Trophoblast cell (in vitro differentiated cells and primary cell): ENCODE measurements around the gene CDC27.
"Not testable (repeated sequence)": the region's sequence is repeated elsewhere in the genome, so short reads cannot be mapped to it uniquely, and the experiment has no call there.

Experiments
- DNase-seq, 2 donors: peaks; one replicate each; pipeline ENCODE4 v3.0.0-alpha.2; 2016
- H2AFZ ChIP-seq: 2 replicates; pipeline ENCODE4 v1.6.1; 2013; ENCODE audit warnings: low read length, moderate library complexity, mild to moderate bottlenecking; ENCODE audit not compliant: insufficient read depth, poor library complexity
- H2AK5ac ChIP-seq: 2 replicates; pipeline ENCODE4 v1.6.1; 2013; ENCODE audit warnings: mild to moderate bottlenecking, low read length
- H2BK120ac ChIP-seq: 2 replicates; pipeline ENCODE4 v1.6.1; 2013; ENCODE audit warnings: low read length, mild to moderate bottlenecking, moderate library complexity; ENCODE audit not compliant: insufficient read depth, poor library complexity
- H2BK12ac ChIP-seq: 2 replicates; pipeline ENCODE4 v1.6.1; 2013; ENCODE audit warnings: mild to moderate bottlenecking, low read length, moderate library complexity
- H2BK5ac ChIP-seq: 2 replicates; pipeline ENCODE4 v1.6.1; 2013; ENCODE audit warnings: low read length, low read depth, moderate library complexity, mild to moderate bottlenecking; ENCODE audit not compliant: poor library complexity
- H3K14ac ChIP-seq: 2 replicates; pipeline ENCODE4 v1.6.1; 2013; ENCODE audit warnings: mild to moderate bottlenecking, low read length
- H3K18ac ChIP-seq: 2 replicates; pipeline ENCODE4 v1.6.1; 2013; ENCODE audit warnings: mild to moderate bottlenecking, low read length
- H3K23ac ChIP-seq: 2 replicates; pipeline ENCODE4 v1.6.1; 2013; ENCODE audit warnings: low read length
- H3K27ac ChIP-seq: 2 replicates; pipeline ENCODE4 v1.5.1; 2013; ENCODE audit warnings: low read depth, mild to moderate bottlenecking, inconsistent platforms, low read length, moderate library complexity
- H3K27me3 ChIP-seq: 2 replicates; pipeline ENCODE4 v1.6.1; 2013; ENCODE audit warnings: inconsistent platforms, mild to moderate bottlenecking, low read length, moderate library complexity; ENCODE audit not compliant: insufficient read depth
- H3K36me3 ChIP-seq, 2 experiments: 1 replicate in 1 of 2; 2 replicates in 1 of 2; pipeline ENCODE4 v1.6.1; 2013; ENCODE audit warnings: low read length in 2 of 2, mild to moderate bottlenecking in 2 of 2, moderate library complexity in 1 of 2; ENCODE audit not compliant: insufficient read depth in 2 of 2, control insufficient read depth in 1 of 2
- H3K4ac ChIP-seq: 2 replicates; pipeline ENCODE4 v1.6.1; 2013; ENCODE audit warnings: low read depth, mild to moderate bottlenecking, low read length, moderate library complexity
- H3K4me1 ChIP-seq, 2 experiments: 1 replicate in 1 of 2; 2 replicates in 1 of 2; pipeline ENCODE4 v1.6.1; 2013; ENCODE audit warnings: low read length in 2 of 2, mild to moderate bottlenecking in 2 of 2, moderate library complexity in 1 of 2; ENCODE audit not compliant: insufficient read depth in 2 of 2, control insufficient read depth in 1 of 2
- H3K4me2 ChIP-seq: 2 replicates; pipeline ENCODE4 v1.6.1; 2013; ENCODE audit warnings: inconsistent platforms, mild to moderate bottlenecking, low read length, moderate library complexity
- H3K4me3 ChIP-seq: 2 replicates; pipeline ENCODE4 v1.5.1; 2013; ENCODE audit warnings: mild to moderate bottlenecking, low read depth, low read length, inconsistent platforms
- H3K79me1 ChIP-seq: one replicate; pipeline ENCODE4 v1.6.1; 2013; ENCODE audit warnings: low read length
- H3K79me2 ChIP-seq: 2 replicates; pipeline ENCODE4 v1.6.1; 2013; ENCODE audit warnings: low read length, mild to moderate bottlenecking; ENCODE audit not compliant: control insufficient read depth, insufficient read depth, poor library complexity
- H3K9ac ChIP-seq: 2 replicates; pipeline ENCODE4 v1.6.1; 2013; ENCODE audit warnings: mild to moderate bottlenecking, low read length
- H3K9me3 ChIP-seq: 2 replicates; pipeline ENCODE4 v1.6.1; 2013; ENCODE audit warnings: low read depth, mild to moderate bottlenecking, control low read depth, inconsistent platforms, low read length; ENCODE audit not compliant: insufficient read depth
- H4K12ac ChIP-seq: 2 replicates; pipeline ENCODE4 v1.6.1; 2013; ENCODE audit warnings: low read depth, mild to moderate bottlenecking, low read length, moderate library complexity
- H4K8ac ChIP-seq: 2 replicates; pipeline ENCODE4 v1.6.1; 2013; ENCODE audit warnings: low read depth, mild to moderate bottlenecking, low read length, moderate library complexity
- H4K91ac ChIP-seq: one replicate; pipeline ENCODE4 v1.6.1; 2013; ENCODE audit warnings: low read depth, mild to moderate bottlenecking, low read length, moderate library complexity
- WGBS: extraction: QIAGEN DNeasy Blood & Tissue Kit; methylation state at CpG from one replicate; pipeline ENCODE4 v1.1.7; 2013; ENCODE audit warnings: missing lambda C conversion rate; ENCODE audit not compliant: insufficient read length, insufficient coverage; ENCODE audit errors: extremely low coverage; 5-methylcytosine and 5-hydroxymethylcytosine counted together

CDC27 gene

DNA sequence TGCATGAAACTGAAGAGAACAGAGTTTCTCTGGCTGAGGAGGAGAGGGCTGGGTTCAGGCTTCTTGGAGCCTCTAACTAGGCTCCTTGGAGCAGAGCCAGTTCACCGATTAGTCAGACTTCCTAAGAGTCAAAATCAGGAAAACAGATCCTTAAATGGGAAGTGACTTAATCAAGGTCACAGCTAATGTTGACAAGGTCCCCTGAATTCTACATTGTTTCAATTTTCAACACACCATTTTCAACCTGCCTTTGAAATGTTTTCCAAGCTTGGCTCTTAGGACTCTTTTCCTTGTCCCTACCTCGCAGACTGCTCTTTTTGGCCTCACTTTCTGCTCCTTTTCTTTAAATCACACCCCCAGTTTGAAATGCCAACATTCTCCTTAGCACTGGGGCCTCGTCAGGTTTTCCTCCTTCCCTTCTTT is 36.4 kb upstream of the CDC27 start:
- Histone ChIP-seq H3K4me2 (no peak overlapping the region), H4K91ac (no peak overlapping the region), H3K9ac (no peak overlapping the region), H3K4me3 (no peak overlapping the region), H3K79me1 (no peaks in the 10 kb centered on the region), H2AK5ac (no peak overlapping the region), H4K12ac (no peak overlapping the region), H2AFZ (no peak overlapping the region), H3K18ac (no peak overlapping the region), H3K4ac (no peak overlapping the region), H3K27ac (no peak overlapping the region), H3K36me3 (no peaks in the 10 kb centered on the region), H2BK12ac (no peak overlapping the region), H2BK120ac (no peak overlapping the region), H2BK5ac (no peak overlapping the region), H4K8ac (no peak overlapping the region), H3K23ac (no peak overlapping the region), H3K79me2 (no peaks in the 10 kb centered on the region), H3K27me3 (no peaks in the 10 kb centered on the region), H3K14ac (no peak overlapping the region), H3K4me1 (peaks cover 4 to 5% of the 10 kb centered on the region in 2 experiments), H3K9me3 (peaks cover 8% of the 10 kb centered on the region)
- no CpG with 5 or more reads among the region's 3 CpGs for WGBS
- DNase-seq: peak in 1 of 2 donors; percentile 16

DNA sequence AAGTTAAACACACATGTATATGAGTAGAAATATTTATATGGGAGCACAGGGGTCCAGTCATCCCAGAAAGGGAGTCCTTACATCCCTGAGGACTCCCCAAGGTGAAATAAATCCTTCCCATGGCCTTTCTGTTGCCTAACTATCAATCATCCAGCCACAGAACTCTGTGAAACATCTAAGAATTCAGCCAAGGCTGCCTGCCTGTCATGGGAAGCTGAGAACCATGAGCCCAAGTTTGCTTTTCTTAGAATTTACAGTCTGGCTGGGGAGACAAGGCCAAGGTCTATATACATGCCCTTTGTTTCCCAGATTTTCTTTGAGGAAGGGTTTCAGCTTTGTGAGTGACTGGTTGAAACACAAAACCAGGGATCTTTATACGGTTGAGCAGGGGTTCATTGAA is 35.9 kb upstream of the CDC27 start:
- Histone ChIP-seq H2BK5ac (no peak overlapping the region), H2AK5ac (no peak overlapping the region), H3K4me2 (no peak overlapping the region), H3K23ac (no peak overlapping the region), H3K36me3 (no peaks in the 10 kb centered on the region), H3K4me3 (no peak overlapping the region), H2AFZ (no peak overlapping the region), H3K4me1 (peaks cover 6 to 7% of the 10 kb centered on the region in 2 experiments), H3K18ac (no peak overlapping the region), H3K27me3 (no peaks in the 10 kb centered on the region), H4K91ac (no peak overlapping the region), H3K4ac (no peak overlapping the region), H3K27ac (no peak overlapping the region), H3K79me1 (no peaks in the 10 kb centered on the region), H4K12ac (no peak overlapping the region), H2BK120ac (no peak overlapping the region), H3K9ac (no peak overlapping the region), H3K9me3 (peaks cover 8% of the 10 kb centered on the region), H3K14ac (no peak overlapping the region), H3K79me2 (no peaks in the 10 kb centered on the region), H2BK12ac (no peak overlapping the region), H4K8ac (no peak overlapping the region)
- WGBS: no CpG with 5 or more reads among the region's 1 CpG
- no peak for DNase-seq

DNA sequence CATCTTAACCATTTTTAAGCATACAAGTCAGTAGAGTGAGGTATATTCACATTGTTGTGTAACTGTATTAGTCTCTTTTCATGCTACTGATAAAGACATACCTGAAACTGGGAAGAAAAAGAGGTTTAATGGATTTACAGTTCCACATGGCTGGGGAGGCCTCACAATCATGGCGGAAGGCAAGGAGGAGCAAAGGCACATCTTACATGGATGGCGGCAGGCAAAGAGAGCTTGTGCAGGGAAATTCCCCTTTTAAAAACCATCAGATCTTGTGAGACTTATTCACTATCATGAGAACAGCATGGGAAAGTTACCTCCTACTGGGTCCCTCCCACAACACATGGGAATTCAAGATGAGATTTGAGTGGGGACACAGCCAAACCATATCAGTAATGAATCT is 35.0 kb upstream of the CDC27 start:
- not testable (repeated sequence) for H4K91ac ChIP-seq, H3K9ac ChIP-seq, H2AK5ac ChIP-seq, H3K14ac ChIP-seq, H2AFZ ChIP-seq, H3K9me3 ChIP-seq, H3K23ac ChIP-seq, H3K79me1 ChIP-seq, H2BK5ac ChIP-seq, H3K4me3 ChIP-seq, H3K79me2 ChIP-seq, H2BK120ac ChIP-seq, H2BK12ac ChIP-seq, H3K4me1 ChIP-seq, H4K8ac ChIP-seq, H3K27me3 ChIP-seq, H3K4me2 ChIP-seq, H3K36me3 ChIP-seq, H3K4ac ChIP-seq, DNase-seq, H4K12ac ChIP-seq, H3K18ac ChIP-seq, H3K27ac ChIP-seq
- WGBS: no CpG with 5 or more reads among the region's 2 CpGs

DNA sequence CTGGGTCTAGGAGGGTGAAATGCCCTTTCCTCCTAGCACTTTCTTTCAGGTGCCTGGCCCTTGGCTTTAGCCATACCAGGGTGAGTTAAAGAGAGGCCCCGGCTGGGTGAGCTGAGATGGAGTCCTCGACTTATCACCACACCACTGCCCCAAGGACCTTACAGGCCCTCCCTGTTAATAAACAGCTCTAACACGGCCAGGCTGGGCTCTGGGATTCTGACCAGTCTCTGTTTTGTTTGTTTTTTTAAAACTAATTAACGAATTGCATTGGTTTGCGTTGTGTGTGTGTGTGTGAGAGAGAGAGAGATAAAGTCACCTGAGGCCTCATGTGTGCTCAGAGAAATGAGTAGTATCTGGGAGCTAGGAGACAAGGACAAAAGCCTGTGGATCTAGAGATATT is 34.4 kb upstream of the CDC27 start:
- H3K14ac ChIP-seq: no peak overlapping the region
- H4K8ac ChIP-seq: no peak overlapping the region
- no peak overlapping the region for H2AFZ ChIP-seq
- H3K27ac ChIP-seq: no peak overlapping the region
- H4K12ac ChIP-seq: no peak overlapping the region
- no peak overlapping the region for H2BK12ac ChIP-seq
- no peak overlapping the region for H2BK5ac ChIP-seq
- no peaks in the 10 kb centered on the region for H3K79me1 ChIP-seq
- peaks cover 8% of the 10 kb centered on the region for H3K9me3 ChIP-seq
- no peak overlapping the region for H2AK5ac ChIP-seq
- no peaks in the 10 kb centered on the region for H3K27me3 ChIP-seq
- H3K36me3 ChIP-seq: no peaks in the 10 kb centered on the region
- no peak overlapping the region for H3K4me3 ChIP-seq
- no peaks in the 10 kb centered on the region for H3K79me2 ChIP-seq
- no peak overlapping the region for H3K4ac ChIP-seq
- H3K4me1 ChIP-seq: peaks cover 2 to 7% of the 10 kb centered on the region in 2 experiments
- no peak overlapping the region for H4K91ac ChIP-seq
- H3K4me2 ChIP-seq: no peak overlapping the region
- no peak overlapping the region for H2BK120ac ChIP-seq
- no CpG with 5 or more reads among the region's 5 CpGs for WGBS
- no peak for DNase-seq
- H3K9ac ChIP-seq: no peak overlapping the region
- no peak overlapping the region for H3K18ac ChIP-seq
- H3K23ac ChIP-seq: no peak overlapping the region
